ENCODE results near the gene SMIM35. TPM values are rescaled to one million over a fixed set of nuclear protein-coding genes. Genes with fewer than 3 reads are reported as not detected.

The SMIM35 gene
- total and polyA plus RNA-seq, 2 donors (not counting 3 experiments of a cell fraction or from before 2014, with no cell fraction given), result not detected

DNA sequence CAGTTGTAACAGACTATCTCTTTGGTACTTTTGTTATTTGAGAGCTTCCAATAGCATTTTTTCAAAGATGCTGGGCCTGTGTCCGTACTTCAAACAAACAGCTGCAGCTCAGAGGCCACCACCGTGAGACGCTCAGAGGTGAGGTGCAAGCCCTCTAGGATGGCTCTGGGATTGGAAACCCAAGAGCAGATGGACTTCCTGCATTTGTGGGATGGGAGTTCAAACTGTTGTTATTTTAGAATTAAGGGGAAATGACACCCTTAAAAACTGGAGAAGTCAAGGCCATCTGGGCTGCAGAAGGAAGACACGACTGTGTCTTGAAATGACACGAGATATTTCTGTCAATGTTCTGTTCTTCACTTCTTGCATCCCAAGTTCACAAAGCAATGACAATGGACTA, 109.7 kb downstream of the SMIM35 start:
- Histone ChIP-seq H3K9me3 (replicated peaks; ENCODE audit: control insufficient read depth, insufficient read depth, low read length) (no peaks in the 10 kb centered on the region), H3K9me1 (replicated peaks; ENCODE audit: control insufficient read depth, extremely low read depth, insufficient read depth, low read length) (no peaks in the 10 kb centered on the region), H3K79me2 (ENCODE audit: control insufficient read depth, insufficient read depth, low read length) (no peaks in the 10 kb centered on the region), H3K9ac (replicated peaks; ENCODE audit: extremely low read depth, insufficient read depth, low read length) (no peak overlapping the region), H3K27me3 (ENCODE audit: control insufficient read depth in 2 of 2, insufficient read depth in 2 of 2, low read length in 2 of 2) (peaks cover 7 to 8% of the 10 kb centered on the region in 2 experiments), H3K4me3 (replicated peaks in 1 of 3; ENCODE audit: insufficient read depth in 1 of 3, low read depth in 1 of 3, low read length in 3 of 3) (no peak overlapping the region), H3K4me2 (ENCODE audit: insufficient read depth, low read length) (no peak overlapping the region), H3K27ac (ENCODE audit: insufficient read depth, low read depth, low read length) (no peak overlapping the region), H3K36me3 (ENCODE audit: control insufficient read depth in 2 of 2, extremely low read depth in 1 of 2, insufficient read depth in 2 of 2, low read length in 2 of 2) (no peaks in the 10 kb centered on the region), H4K20me1 (replicated peaks; ENCODE audit: control insufficient read depth, extremely low read depth, insufficient read depth, low read length) (no peaks in the 10 kb centered on the region), H3K4me1 (ENCODE audit: control insufficient read depth, extremely low read depth, insufficient read depth, low read length) (peaks cover 16% of the 10 kb centered on the region), H2AFZ (ENCODE audit: low read depth, low read length) (no peak overlapping the region)
- ChIA-PET CTCF (interaction anchor here (1.4 to 4.0 kb wide), 4 partner anchors 12 to 551 kb away, joined by 4 to 16 read pairs (median 4); no protein-coding TSS in a partner anchor), POLR2A (no interaction called here)
- DNase-seq (ENCODE audit: low read depth, low spot score) (no peak), FAIRE-seq (no peak)
- dilution Hi-C loops (cut with MboI; ENCODE audit: extremely low pct_ligation_motif_present, low sequenced_read_pairs) (no loop called here), intact Hi-C loops (cut with micrococcal nuclease) (no loop called here)
- TF ChIP-seq FOS (IDR thresholded peaks at IDR 0.05; ENCODE audit: borderline replicate concordance, insufficient read depth, low read length), result no peak
- TF ChIP-seq CTCF (IDR thresholded peaks at IDR 0.05; ENCODE audit: extremely low read depth in 1 of 2, insufficient read depth in 1 of 2, low read depth in 1 of 2, low read length in 2 of 2), result no peak
- no peak for TF ChIP-seq POLR2AphosphoS5 (IDR thresholded peaks at IDR 0.05; ENCODE audit: insufficient read depth, low read depth, low read length)
- no peak for TF ChIP-seq POLR2A (IDR thresholded peaks at IDR 0.05; ENCODE audit: low read depth, low read length)
- TF ChIP-seq EZH2 (IDR thresholded peaks at IDR 0.05; ENCODE audit: borderline replicate concordance, low read depth, low read length, severe bottlenecking), result no peak
- TF ChIP-seq GATA2 (IDR thresholded peaks at IDR 0.05; ENCODE audit: insufficient read depth, insufficient read length, low read depth, low read length), result no peak
- no peak for TF ChIP-seq JUN (IDR thresholded peaks at IDR 0.05; ENCODE audit: borderline replicate concordance, insufficient read depth, insufficient read length, low read depth)
- no peak for TF ChIP-seq MYC (IDR thresholded peaks at IDR 0.05; ENCODE audit: low read depth, low read length)
- TF ChIP-seq, protein P1, sequence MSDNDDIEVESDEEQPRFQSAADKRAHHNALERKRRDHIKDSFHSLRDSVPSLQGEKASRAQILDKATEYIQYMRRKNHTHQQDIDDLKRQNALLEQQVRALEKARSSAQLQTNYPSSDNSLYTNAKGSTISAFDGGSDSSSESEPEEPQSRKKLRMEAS (IDR thresholded peaks at IDR 0.05; ENCODE audit: insufficient read depth, insufficient read length), result no peak
- no TSS peak for BruUV-seq (replicated peaks)

Data from endothelial cell of umbilical vein (primary cell).